Choroid plexus epithelial cell (primary cell): ENCODE data around the gene NRG2.

Source experiments
- DNase-seq: peaks from one replicate; pipeline ENCODE4 v3.0.0-alpha.2; 2010; ENCODE audit warnings: low read depth
- H3K4me3 ChIP-seq: 2 replicates; pipeline ENCODE4 v1.5.1; 2011; ENCODE audit warnings: low read depth, mild to moderate bottlenecking, control low read depth, low read length, moderate library complexity
- TF ChIP-seq, protein P1 (sequence below): conservative IDR thresholded peaks from 2 replicates; pipeline ENCODE4 v1.5.1; 2011; ENCODE audit warnings: low read depth, mild to moderate bottlenecking, control low read depth, inconsistent platforms, low read length, moderate library complexity

Gene NRG2

DNA sequence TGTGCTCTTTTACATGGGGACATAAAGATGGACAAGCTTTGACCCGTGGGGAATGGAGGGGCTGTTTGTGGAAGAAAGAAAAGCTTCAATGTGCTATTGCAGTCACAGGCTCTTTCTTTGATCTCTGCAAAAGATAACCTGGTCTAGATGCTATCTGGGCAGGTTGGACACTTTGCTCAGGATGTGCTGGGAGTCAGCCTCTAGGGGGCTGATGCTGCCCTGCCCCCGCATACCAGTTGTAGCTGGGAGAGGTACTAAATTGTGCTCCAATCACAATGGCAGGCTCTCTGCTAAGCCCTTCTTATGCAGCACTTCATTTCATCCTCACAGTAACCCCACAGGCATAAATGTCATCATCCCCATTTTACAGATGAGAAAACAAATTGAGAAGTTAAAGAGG is 180.3 kb downstream of the NRG2 start:
- TF ChIP-seq, protein P1, sequence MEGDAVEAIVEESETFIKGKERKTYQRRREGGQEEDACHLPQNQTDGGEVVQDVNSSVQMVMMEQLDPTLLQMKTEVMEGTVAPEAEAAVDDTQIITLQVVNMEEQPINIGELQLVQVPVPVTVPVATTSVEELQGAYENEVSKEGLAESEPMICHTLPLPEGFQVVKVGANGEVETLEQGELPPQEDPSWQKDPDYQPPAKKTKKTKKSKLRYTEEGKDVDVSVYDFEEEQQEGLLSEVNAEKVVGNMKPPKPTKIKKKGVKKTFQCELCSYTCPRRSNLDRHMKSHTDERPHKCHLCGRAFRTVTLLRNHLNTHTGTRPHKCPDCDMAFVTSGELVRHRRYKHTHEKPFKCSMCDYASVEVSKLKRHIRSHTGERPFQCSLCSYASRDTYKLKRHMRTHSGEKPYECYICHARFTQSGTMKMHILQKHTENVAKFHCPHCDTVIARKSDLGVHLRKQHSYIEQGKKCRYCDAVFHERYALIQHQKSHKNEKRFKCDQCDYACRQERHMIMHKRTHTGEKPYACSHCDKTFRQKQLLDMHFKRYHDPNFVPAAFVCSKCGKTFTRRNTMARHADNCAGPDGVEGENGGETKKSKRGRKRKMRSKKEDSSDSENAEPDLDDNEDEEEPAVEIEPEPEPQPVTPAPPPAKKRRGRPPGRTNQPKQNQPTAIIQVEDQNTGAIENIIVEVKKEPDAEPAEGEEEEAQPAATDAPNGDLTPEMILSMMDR, result peak; percentile 33
- no peak for DNase-seq
- no peak overlapping the region for H3K4me3 ChIP-seq

DNA sequence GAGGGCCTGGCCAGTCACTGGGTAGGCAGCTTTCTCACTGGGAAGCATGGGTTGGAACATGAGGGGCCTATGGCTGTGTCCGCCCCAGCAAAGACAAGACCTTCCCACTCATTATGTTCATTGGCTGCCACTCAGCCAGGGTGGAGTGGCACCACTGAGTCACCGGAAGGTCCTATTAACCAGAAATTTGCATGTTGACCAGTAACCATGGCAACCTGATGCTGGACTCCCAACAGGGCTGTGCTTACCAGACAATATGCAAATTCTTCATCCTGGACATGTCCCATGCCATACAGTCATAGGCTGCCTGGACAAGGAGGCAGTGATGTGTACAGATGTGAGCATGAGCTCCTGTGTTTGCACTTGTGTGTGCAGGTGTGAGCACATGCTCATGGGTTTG is 180.8 kb downstream of the NRG2 start:
- H3K4me3 ChIP-seq, result no peak overlapping the region
- peak; percentile 17 for DNase-seq
- TF ChIP-seq, protein P1, result no peak

GRCh38 chr5:139861889-139862207 is 181.3 kb downstream of the NRG2 start:
- TF ChIP-seq, protein P1, result no peak
- DNase-seq, result no peak
- H3K4me3 ChIP-seq, result no peak overlapping the region

DNA sequence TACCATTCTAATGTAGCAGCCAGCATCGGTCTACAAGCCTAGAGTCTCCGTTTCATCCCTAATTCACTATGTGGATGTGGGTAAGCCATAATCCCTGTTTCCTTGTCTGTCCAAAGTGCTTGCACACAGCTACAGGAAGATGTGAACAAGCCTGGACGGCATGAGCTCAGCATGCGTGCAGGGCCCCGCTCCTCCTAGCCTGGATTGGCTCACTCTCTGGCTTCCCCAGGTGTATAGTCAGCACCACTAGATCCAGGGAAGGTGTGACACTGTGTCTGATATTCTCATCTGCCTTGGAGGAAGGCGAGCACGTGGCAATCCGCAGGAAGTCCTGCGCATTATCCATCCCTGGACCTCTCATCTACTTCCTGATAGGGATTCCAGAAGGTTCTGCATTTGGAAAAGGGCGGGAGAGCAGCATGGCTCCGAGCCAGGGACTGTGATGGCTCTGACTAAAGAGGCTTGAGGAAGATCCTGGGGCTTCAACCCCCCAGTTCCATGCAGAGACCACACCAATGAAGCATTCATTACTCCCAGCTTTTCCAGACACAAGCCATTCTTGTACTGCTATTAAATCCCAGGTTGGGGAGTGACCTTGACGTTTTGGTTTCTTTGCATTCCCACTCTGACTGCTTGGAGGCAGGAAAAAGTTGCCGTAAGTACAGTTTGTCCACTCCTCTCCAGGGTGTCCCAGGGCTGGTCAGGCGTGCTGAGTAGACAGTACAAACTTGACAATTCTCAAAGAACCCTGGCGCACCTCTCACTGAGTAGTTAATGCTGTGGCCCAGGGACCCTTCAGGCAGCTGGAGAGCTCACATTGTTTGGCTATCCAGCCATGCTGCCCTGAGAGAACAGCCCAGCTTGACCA is 181.8 kb downstream of the NRG2 start:
- TF ChIP-seq, protein P1, result no peak
- no peak overlapping the region for H3K4me3 ChIP-seq
- no peak for DNase-seq

DNA sequence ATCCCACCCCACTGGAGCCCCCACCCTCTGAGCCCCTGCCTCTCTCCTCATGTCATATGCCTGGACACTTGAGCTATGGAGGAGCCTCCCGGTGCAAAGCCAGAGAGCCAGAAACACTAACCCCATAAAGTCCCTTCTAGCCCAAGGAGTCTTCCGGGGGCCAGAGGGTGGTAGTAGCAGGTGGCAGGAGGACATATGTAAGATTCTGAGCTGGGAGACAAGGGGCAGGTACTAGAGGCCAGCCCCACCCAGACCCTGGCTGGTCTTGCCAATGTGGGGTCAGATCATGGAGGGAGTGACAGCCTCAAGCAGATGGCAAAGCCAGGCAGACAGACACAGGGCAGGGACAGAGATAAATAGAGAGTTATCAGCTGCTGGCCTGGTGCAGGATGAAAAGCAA is 184.1 kb downstream of the NRG2 start:
- TF ChIP-seq, protein P1, result no peak
- DNase-seq, result no peak
- H3K4me3 ChIP-seq, result no peak overlapping the region

DNA sequence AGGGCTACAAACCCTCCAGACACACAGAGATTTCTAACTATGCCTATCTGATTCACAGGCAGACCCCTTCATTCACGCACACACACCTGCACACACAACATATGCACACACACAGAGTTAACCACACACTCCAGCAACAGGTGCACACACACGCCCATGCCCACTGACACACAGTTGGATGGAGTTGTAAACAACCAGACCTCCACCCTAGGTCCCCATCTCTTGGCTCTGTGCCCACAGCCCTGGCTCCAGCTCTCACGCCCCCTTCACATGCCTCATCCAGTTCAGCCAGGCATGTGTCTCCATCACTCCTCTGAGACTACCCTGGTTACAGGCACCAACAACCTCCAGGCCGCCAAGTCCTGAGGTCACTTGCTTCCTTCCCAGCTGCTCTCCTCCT is 186.4 kb downstream of the NRG2 start:
- H3K4me3 ChIP-seq, result no peak overlapping the region
- DNase-seq, result no peak
- TF ChIP-seq, protein P1, result no peak

- TF ChIP-seq, protein P1, result no peak
- no peak overlapping the region for H3K4me3 ChIP-seq
These were observed 187.1 kb downstream of the NRG2 start for GRCh38 chr5:139855946-139856540.

More at GRCh38 chr5:139855946-139856540, 187.1 kb downstream of the NRG2 start:
- DNase-seq, result no peak
